HEK293 (cell line): Measurements from ENCODE around the gene ECE1.

Experiments
- CTCF ChIP-seq: fragments of 450-650 bp; formaldehyde crosslinking; IDR thresholded peaks from 2 replicates; pipeline ENCODE4 v1.5.1; 2016; ENCODE audit warnings: missing biosample characterization, missing genetic modification characterization
- ZNF169 ChIP-seq: fragments of 450-650 bp; formaldehyde crosslinking; IDR thresholded peaks from 2 replicates; pipeline ENCODE4 v1.5.1; 2016; ENCODE audit warnings: missing biosample characterization, missing genetic modification characterization
- ZNF23 ChIP-seq: fragments of 450-650 bp; formaldehyde crosslinking; IDR thresholded peaks from 2 replicates; pipeline ENCODE4 v1.5.1; 2016; ENCODE audit warnings: missing biosample characterization, missing genetic modification characterization, borderline replicate concordance
- ZNF777 ChIP-seq: fragments of 450-650 bp; formaldehyde crosslinking; IDR thresholded peaks from 2 replicates; pipeline ENCODE4 v1.5.1; 2017; ENCODE audit warnings: missing biosample characterization, missing genetic modification characterization, borderline replicate concordance
- ZSCAN16 ChIP-seq: fragments of 450-650 bp; formaldehyde crosslinking; IDR thresholded peaks from 2 replicates; pipeline ENCODE4 v1.5.1; 2016; ENCODE audit warnings: missing biosample characterization, missing genetic modification characterization

- TF ChIP-seq ZNF169, result no peak
- no peak for TF ChIP-seq CTCF (tag by site-specific recombination)
- TF ChIP-seq ZNF777 (tag by site-specific recombination), result no peak
- TF ChIP-seq ZSCAN16, result no peak
- no peak for TF ChIP-seq ZNF23
Measured at GRCh38 chr1:21263653-21264225, 26.5 kb downstream of the ECE1 start.
